Activated CD8-positive, alpha-beta T cell treated with anti-CD3 and anti-CD28 coated beads, Interleukin-2, amount 10 ng/mL, durations not matched to agents 7 days and 5 days (primary cell): ENCODE data around the gene BTBD6. TPM values are rescaled to one million over a fixed set of nuclear protein-coding genes. Genes with fewer than 3 reads are reported as not detected.

Source experiments
- ATAC-seq: fragments of 150-1000 bp; cut with Tn5 transposase; one replicate; pipeline ENCODE4 v1.10.0; 2021; ENCODE audit warnings: moderate library complexity
- CTCF ChIA-PET: fragments of 350-600 bp; sonication (Branson Sonifier 250); formaldehyde crosslinking; loops from one replicate; lab custom pipeline; 2021; ENCODE audit warnings: antibody characterized with exemption; lab: Charles Lee
- POLR2A ChIA-PET: fragments of 350-600 bp; sonication (Branson Sonifier 250); formaldehyde crosslinking; loops from one replicate; lab custom pipeline; 2021; ENCODE audit warnings: antibody characterized with exemption; lab: Charles Lee
- DNase-seq: peaks from one replicate; pipeline ENCODE4 v3.0.0-alpha.2; 2020
- H3K27ac Mint-ChIP-seq: one replicate; pipeline ENCODE4 v1.8.0; 2021; ENCODE audit warnings: mild to moderate bottlenecking, mixed read lengths
- H3K27me3 Mint-ChIP-seq: one replicate; pipeline ENCODE4 v1.8.0; 2021; ENCODE audit warnings: low read depth, mixed read lengths
- H3K36me3 Mint-ChIP-seq: one replicate; pipeline ENCODE4 v1.8.0; 2021; ENCODE audit warnings: low read depth, mixed read lengths
- H3K4me1 Mint-ChIP-seq: one replicate; pipeline ENCODE4 v1.8.0; 2021; ENCODE audit warnings: low read depth, mixed read lengths
- H3K4me3 Mint-ChIP-seq: one replicate; pipeline ENCODE4 v1.8.0; 2021; ENCODE audit warnings: mild to moderate bottlenecking, mixed read lengths
- H3K9me3 Mint-ChIP-seq: one replicate; pipeline ENCODE4 v1.8.0; 2022; ENCODE audit warnings: mixed read lengths; ENCODE audit not compliant: insufficient read depth
- total RNA-seq, 2 experiments: library from RNA; stranded (reverse); gene quantifications; one replicate each; pipeline ENCODE4 v1.2.3, GENCODE V29; 2021

Gene BTBD6
- 10 to 100 TPM; 53.7 to 59.8 TPM for total RNA-seq

- ChIA-PET POLR2A (interaction anchor here (0.6 to 1.9 kb wide), 7 partner anchors 11 to 67 kb away, joined by 3 to 15 read pairs (median 4); partner anchors contain the start of gene BRF1), CTCF (interaction anchor here (0.7 to 2.5 kb wide), 10 partner anchors 21 to 280 kb away, joined by 3 to 10 read pairs (median 3); no protein-coding TSS in a partner anchor)
- peak within 1 kb of the TSS; percentile 82 for H3K27ac Mint-ChIP-seq
- peak; percentile 90 for DNase-seq
- H3K4me3 Mint-ChIP-seq = peak within 1 kb of the TSS; percentile 80
- H3K9me3 Mint-ChIP-seq = no peaks in the 10 kb centered on the region
- H3K4me1 Mint-ChIP-seq = peaks cover 43% of the 10 kb centered on the region
- ATAC-seq = peak; percentile 96
- H3K27me3 Mint-ChIP-seq = no peaks in the 10 kb centered on the region
- H3K36me3 Mint-ChIP-seq = peaks cover 37% of the 10 kb centered on the region
These were observed at the start of gene BTBD6 for GRCh38 chr14:105248368-105249181. Gene BTBD6 (plus strand): TSS chr14:105248533. CDS start chr14:105248712, 179 bp downstream.

GRCh38 chr14:105198588-105198987, 49.7 kb upstream of the BTBD6 start:
- no peaks in the 10 kb centered on the region for H3K36me3 Mint-ChIP-seq
- CTCF ChIA-PET = interaction anchor here (1.5 kb wide), 1 partner anchor 9 kb away, joined by 3 read pairs; no protein-coding TSS in a partner anchor

GRCh38 chr14:105199093-105199492, 49.2 kb upstream of the BTBD6 start:
- ChIA-PET POLR2A (no interaction called here), CTCF (interaction anchor here (1.5 kb wide), 1 partner anchor 10 kb away, joined by 3 read pairs; no protein-coding TSS in a partner anchor)
- Mint-ChIP-seq H3K27me3 (peaks cover 24% of the 10 kb centered on the region), H3K27ac (no peak overlapping the region), H3K4me1 (peaks cover 57% of the 10 kb centered on the region), H3K36me3 (no peaks in the 10 kb centered on the region), H3K4me3 (no peak overlapping the region), H3K9me3 (no peaks in the 10 kb centered on the region)
- ATAC-seq = no peak
- no peak for DNase-seq

More at GRCh38 chr14:105198588-105198987, 49.7 kb upstream of the BTBD6 start:
- Mint-ChIP-seq H3K27me3 (peaks cover 24% of the 10 kb centered on the region), H3K4me3 (no peak overlapping the region), H3K4me1 (peaks cover 61% of the 10 kb centered on the region), H3K27ac (no peak overlapping the region), H3K9me3 (no peaks in the 10 kb centered on the region)
- no peak for ATAC-seq
- POLR2A ChIA-PET = no interaction called here
- peak; percentile 24 for DNase-seq

GRCh38 chr14:105200074-105200473, 48.3 kb upstream of the BTBD6 start:
- Mint-ChIP-seq H3K4me1 (peaks cover 56% of the 10 kb centered on the region), H3K36me3 (no peaks in the 10 kb centered on the region), H3K27ac (no peak overlapping the region), H3K9me3 (no peaks in the 10 kb centered on the region), H3K27me3 (peaks cover 24% of the 10 kb centered on the region), H3K4me3 (no peak overlapping the region)
- ChIA-PET POLR2A (no interaction called here), CTCF (interaction anchor here (0.8 to 1.5 kb wide), 2 partner anchors 11 to 152 kb away, joined by 3 read pairs; no protein-coding TSS in a partner anchor)
- DNase-seq (peak; percentile 32), ATAC-seq (no peak)

- Mint-ChIP-seq H3K9me3 (no peaks in the 10 kb centered on the region), H3K4me1 (peaks cover 52% of the 10 kb centered on the region), H3K27ac (no peak overlapping the region), H3K27me3 (peaks cover 23% of the 10 kb centered on the region), H3K36me3 (no peaks in the 10 kb centered on the region), H3K4me3 (no peak overlapping the region)
- no peak for ATAC-seq
- no peak for DNase-seq
- CTCF ChIA-PET = interaction anchor here (1.0 kb wide), 2 partner anchors 19 to 32 kb away, joined by 3 read pairs; partner anchors contain the start of gene JAG2
- POLR2A ChIA-PET = no interaction called here
These were observed 47.7 kb upstream of the BTBD6 start for GRCh38 chr14:105200641-105201040.

GRCh38 chr14:105201156-105201924, 47.0 kb upstream of the BTBD6 start:
- no peaks in the 10 kb centered on the region for H3K36me3 Mint-ChIP-seq
- H3K4me1 Mint-ChIP-seq = peaks cover 46% of the 10 kb centered on the region
- H3K27me3 Mint-ChIP-seq = peaks cover 20% of the 10 kb centered on the region
- ATAC-seq (no peak), DNase-seq (no peak)
- H3K4me3 Mint-ChIP-seq = peak overlapping the region; percentile 51
- peak overlapping the region; percentile 80 for H3K27ac Mint-ChIP-seq
- no peaks in the 10 kb centered on the region for H3K9me3 Mint-ChIP-seq
- ChIA-PET POLR2A (no interaction called here), CTCF (interaction anchor here (0.8 to 1.4 kb wide), 7 partner anchors 20 to 228 kb away, joined by 3 to 4 read pairs (median 3); partner anchors contain the start of genes BRF1 and JAG2)

- H3K36me3 Mint-ChIP-seq = no peaks in the 10 kb centered on the region
- peak overlapping the region; percentile 51 for H3K4me3 Mint-ChIP-seq
- peak overlapping the region; percentile 80 for H3K27ac Mint-ChIP-seq
- ATAC-seq (peak; percentile 72), DNase-seq (peak; percentile 64)
- ChIA-PET POLR2A (no interaction called here), CTCF (interaction anchor here (0.6 to 1.4 kb wide), 6 partner anchors 30 to 229 kb away, joined by 3 to 4 read pairs (median 3); partner anchors contain the start of genes BRF1 and BTBD6)
- peaks cover 45% of the 10 kb centered on the region for H3K4me1 Mint-ChIP-seq
- H3K9me3 Mint-ChIP-seq = no peaks in the 10 kb centered on the region
- H3K27me3 Mint-ChIP-seq = peaks cover 20% of the 10 kb centered on the region
These were observed 46.3 kb upstream of the BTBD6 start for GRCh38 chr14:105201925-105202513.

- Mint-ChIP-seq H3K27me3 (peaks cover 14% of the 10 kb centered on the region), H3K27ac (no peak overlapping the region), H3K4me1 (peaks cover 45% of the 10 kb centered on the region), H3K36me3 (no peaks in the 10 kb centered on the region), H3K4me3 (no peak overlapping the region), H3K9me3 (no peaks in the 10 kb centered on the region)
- ChIA-PET CTCF (interaction anchor here (0.6 to 1.4 kb wide), 5 partner anchors 10 to 1168 kb away, joined by 3 to 5 read pairs (median 3); no protein-coding TSS in a partner anchor), POLR2A (no interaction called here)
- ATAC-seq = peak; percentile 45
- peak; percentile 70 for DNase-seq
These were observed 45.2 kb upstream of the BTBD6 start for GRCh38 chr14:105203057-105203531.

GRCh38 chr14:105203701-105204100, 44.6 kb upstream of the BTBD6 start:
- ChIA-PET CTCF (interaction anchor here (0.6 to 1.4 kb wide), 5 partner anchors 9 to 1168 kb away, joined by 3 to 5 read pairs (median 3); no protein-coding TSS in a partner anchor), POLR2A (no interaction called here)
- no peaks in the 10 kb centered on the region for H3K36me3 Mint-ChIP-seq
- ATAC-seq (no peak), DNase-seq (no peak)
- H3K27ac Mint-ChIP-seq = no peak overlapping the region
- H3K27me3 Mint-ChIP-seq = peaks cover 10% of the 10 kb centered on the region
- no peaks in the 10 kb centered on the region for H3K9me3 Mint-ChIP-seq
- H3K4me3 Mint-ChIP-seq = no peak overlapping the region
- H3K4me1 Mint-ChIP-seq = peaks cover 41% of the 10 kb centered on the region

- Mint-ChIP-seq H3K4me1 (peaks cover 38% of the 10 kb centered on the region), H3K27ac (no peak overlapping the region), H3K36me3 (no peaks in the 10 kb centered on the region), H3K4me3 (no peak overlapping the region), H3K27me3 (peaks cover 4% of the 10 kb centered on the region), H3K9me3 (no peaks in the 10 kb centered on the region)
- ChIA-PET POLR2A (no interaction called here), CTCF (interaction anchor here (1.0 kb wide), 1 partner anchor 9 kb away, joined by 3 read pairs; no protein-coding TSS in a partner anchor)
- no peak for ATAC-seq
- DNase-seq = no peak
These were observed 44.0 kb upstream of the BTBD6 start for GRCh38 chr14:105204206-105204930.
